Activated CD4-positive, alpha-beta T cell treated with anti-CD3 and anti-CD28 coated beads, Interleukin-2, amount 50 U/mL, for 48 hours (primary cell): ENCODE data around the gene GLI3.

Experiments
- DNase-seq, 2 experiments: peaks; one replicate each; pipeline ENCODE4 v3.0.0-alpha.2; 2020

GLI3 gene

DNA sequence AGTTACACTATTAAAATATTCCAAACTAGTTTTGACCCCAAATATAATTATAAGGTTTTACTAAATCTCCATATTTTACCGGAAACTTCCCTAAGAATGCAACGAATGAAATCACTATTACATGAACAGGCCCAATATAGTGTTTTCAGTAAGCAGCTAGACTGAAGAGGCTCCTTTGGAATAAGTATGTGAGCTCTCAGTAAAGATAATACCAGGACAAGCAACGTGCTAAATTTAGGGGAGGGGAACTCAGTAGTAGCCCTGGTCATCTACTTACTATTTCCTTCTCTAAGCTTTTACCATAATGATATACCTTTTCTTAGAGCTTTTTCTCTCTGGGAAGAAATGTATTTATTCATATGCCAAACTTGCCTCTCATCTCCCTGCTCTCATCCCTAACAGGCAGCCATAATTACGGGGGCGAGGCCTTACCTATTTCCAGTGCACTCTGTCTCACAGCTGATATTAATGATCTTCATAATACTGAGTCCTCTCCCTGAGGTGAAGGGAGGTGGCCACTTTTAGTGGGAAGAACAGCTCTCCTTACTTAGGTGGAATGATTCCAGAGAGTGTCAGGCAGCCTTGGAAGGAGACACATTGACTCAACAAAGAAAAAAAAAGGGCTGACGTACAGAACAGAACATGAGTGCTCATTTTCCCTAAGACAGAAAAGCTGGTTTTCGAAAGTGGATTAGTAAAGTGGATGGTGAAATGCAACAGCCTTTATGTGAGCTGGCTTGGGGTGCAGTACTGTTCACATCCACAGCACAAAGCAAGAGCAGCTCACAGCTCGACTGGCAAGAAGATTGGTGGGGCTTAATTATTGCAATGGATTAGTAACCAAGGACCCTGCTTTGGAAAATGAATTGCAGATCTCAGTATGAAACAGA lies 165.4 kb downstream of the GLI3 start:
- DNase-seq, result no peak

DNA sequence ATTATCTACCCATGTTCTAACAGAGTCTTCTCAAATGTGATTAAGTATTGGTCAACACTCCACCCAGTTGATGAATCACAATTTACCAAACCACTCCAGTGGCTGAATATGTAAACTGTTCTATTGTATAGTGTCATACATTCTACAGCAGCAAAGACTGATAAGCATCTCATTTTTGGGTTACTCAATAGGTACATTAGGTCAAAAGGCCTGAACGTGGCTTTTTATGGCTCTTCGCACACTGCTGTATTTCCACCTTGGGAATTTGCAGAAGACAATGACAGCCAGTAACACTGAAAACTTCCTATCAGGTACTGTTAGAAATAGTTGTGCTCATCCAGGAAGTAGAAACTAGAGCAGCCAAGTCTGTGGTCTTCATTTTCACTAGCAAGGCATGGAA lies 166.9 kb downstream of the GLI3 start:
- no peak for DNase-seq

DNA sequence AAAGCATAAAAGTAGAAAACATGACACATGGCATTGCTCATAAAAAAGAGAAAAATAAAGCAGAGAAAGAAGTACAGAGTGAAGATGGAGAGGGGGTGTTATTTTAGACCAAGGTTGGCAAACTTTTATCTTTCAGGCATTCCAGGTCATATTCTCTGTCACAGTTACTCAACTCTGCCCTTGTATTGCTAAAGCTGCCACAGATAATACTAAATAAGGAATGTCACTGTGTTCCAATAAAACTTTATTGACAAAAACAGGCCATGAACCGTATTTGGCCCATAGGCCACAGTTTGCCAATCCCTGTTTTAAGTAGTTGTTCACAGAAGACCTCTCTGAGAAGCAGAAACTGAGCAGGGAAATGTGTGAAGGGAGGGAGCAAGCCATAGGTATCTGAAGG lies 167.4 kb downstream of the GLI3 start:
- DNase-seq, result no peak

DNA sequence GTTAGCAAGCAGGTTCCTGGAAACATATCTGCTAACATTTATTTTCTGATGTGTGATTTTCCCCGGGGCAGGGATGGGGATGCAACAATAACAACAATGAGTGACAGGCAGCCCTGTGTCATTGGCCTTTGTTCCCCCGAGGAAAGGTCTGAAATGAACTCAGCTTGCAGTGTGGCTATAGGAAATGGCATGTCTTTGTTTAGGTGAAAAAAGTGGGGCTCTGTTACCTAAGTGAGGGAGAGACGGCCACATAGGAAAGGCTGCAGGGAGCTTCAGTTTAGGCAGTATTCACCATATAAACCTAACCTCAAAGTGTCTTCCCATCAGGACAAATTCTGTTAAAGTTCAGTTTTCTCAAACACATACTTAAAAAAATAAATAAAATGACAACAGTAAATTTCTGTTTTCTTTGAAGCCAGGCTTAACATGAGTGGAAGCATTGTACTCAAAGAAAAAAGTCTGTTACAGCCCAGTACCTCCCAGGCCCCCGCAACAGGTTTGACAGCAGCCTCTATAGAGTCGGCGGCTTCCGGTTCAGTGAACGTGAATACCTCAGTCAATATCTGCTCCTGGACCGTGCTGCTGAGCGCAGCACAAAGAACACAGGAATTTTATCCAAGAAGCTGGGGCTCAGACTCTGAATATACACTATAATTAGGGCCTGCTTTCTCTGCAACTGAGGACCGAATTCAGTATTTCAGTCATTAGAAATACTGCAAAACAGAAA lies 168.3 kb downstream of the GLI3 start:
- DNase-seq, result no peak

- no peak for DNase-seq
Measured at GRCh38 chr7:42065942-42066341, 171.1 kb downstream of the GLI3 start.

- DNase-seq, result no peak
Measured at GRCh38 chr7:42065015-42065414, 172.0 kb downstream of the GLI3 start.

DNA sequence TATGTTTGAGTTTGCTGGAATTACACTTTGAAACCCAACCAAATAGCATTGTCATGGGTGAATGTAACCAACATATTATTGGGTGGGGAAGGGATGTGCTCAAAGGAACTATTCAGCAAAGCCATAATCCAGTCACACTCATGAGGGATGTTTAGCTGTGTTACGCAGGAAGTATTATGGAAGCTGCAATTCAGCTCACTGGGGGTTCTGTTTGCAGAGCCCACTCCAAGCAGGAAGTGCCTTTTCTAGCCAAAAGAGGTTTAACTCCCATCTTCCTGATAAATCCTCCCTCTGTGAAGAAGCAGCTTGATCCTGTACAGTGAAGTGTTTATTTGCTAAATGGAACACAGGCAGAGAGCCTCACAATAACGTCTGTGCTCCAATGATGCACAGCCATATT lies 172.5 kb downstream of the GLI3 start:
- no peak for DNase-seq

DNA sequence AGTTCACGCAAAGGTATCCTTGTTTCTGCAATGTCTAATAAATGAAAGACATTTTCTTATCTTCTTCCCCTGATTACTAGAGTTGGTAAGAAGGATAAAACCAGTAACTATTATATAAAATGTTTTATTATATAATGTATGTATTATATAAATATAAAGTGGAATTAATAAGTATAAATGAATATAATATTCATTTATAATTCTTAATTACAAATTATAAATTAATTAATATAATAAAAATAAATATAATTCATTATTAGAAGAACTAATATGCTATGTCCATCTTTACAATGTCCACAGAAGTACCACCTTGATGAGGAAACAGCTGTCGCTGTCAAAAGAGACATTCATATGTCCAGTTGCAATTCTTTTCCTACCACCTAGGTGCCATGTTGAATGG lies 177.7 kb downstream of the GLI3 start:
- DNase-seq, result no peak

GRCh38 chr7:42057331-42057730 lies 179.7 kb downstream of the GLI3 start:
- no peak for DNase-seq

- DNase-seq, result no peak
Measured at GRCh38 chr7:42055171-42055570, 181.8 kb downstream of the GLI3 start.

DNA sequence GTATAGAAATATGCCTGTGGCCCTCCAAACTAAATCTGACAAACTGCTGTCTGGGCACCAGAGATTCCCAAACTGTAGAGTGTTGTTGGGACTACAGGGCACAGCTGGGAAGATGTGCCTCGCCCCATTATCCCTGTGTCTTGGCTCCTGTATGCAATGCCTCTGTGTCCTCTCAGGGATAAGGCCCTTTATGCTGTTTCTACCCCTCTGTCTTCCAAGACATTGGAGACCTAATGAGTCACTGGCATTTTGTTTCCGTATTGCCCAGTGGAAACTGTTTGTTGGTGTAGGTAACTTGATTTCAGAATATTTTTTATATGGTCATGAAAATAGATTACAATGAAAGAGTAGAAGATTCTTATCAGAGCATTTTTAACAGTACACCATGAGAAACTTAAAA lies 183.2 kb downstream of the GLI3 start:
- no peak for DNase-seq

- DNase-seq, result no peak
Measured at GRCh38 chr7:42049761-42050160, 187.2 kb downstream of the GLI3 start.

- no peak for DNase-seq
Measured at GRCh38 chr7:42046483-42046882, 190.5 kb downstream of the GLI3 start.

DNA sequence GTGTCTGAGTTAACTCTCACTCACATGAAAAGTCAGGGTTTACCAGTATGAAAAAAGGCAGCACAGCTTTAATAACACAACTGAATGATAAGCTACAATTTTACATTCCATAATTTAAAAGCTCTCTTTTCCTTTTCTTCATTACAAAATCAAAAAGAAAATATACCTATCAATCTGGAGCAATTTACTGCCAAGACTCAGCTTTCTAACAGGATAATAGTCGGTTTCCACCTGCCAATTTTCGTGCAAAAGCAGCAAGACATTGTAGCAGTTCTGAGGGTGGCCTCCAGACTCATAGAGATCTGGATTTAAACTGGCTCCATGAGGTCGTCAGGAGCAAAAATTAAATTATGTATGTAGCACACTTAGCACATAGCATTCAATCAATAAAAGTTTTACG lies 191.0 kb downstream of the GLI3 start:
- DNase-seq, result no peak

- DNase-seq, result no peak
Measured at GRCh38 chr7:42039921-42040320, 197.1 kb downstream of the GLI3 start.

DNA sequence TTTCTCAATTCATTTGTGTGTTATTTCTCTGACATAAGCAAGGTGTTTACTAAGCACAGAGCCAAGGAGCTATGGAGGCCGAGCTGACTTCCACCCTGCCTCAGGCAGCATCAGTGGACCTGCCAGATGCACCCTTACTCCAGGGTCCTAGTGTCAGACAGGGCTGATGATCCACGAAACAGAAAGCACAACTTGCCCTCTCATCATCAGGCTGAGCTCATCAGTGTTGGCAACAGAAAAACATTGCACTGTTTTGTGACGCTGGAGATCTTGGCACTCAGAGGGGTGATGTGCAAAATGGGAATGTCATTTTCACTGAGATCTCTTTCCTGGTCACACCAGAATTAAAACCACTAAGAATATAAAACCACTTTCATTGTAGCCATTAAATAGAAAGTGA lies 201.8 kb downstream of the GLI3 start:
- no peak for DNase-seq

DNA sequence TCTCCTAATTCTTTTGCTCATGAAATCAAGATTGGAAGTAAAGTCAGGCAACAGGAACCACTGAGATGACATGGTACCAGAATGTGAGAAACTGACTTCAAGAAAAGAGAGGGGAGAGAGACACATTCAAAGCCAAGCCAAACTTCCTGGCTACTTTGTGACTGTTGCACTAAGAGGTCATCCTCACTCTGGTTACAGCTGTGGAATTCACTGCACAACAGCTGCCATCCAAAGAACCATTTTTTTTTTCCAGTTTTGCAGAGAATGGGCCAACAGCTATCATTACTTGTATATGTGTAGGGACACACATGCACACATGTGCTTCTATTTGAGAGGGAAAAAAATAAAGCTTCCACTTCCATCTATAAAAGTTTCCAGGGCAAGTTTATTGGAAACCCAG lies 203.5 kb downstream of the GLI3 start:
- no peak for DNase-seq

- DNase-seq, result no peak
Measured at GRCh38 chr7:42029405-42029804, 207.6 kb downstream of the GLI3 start.

GRCh38 chr7:42027521-42027920 lies 209.5 kb downstream of the GLI3 start:
- no peak for DNase-seq

GRCh38 chr7:42026622-42027197 lies 210.3 kb downstream of the GLI3 start:
- no peak for DNase-seq

DNA sequence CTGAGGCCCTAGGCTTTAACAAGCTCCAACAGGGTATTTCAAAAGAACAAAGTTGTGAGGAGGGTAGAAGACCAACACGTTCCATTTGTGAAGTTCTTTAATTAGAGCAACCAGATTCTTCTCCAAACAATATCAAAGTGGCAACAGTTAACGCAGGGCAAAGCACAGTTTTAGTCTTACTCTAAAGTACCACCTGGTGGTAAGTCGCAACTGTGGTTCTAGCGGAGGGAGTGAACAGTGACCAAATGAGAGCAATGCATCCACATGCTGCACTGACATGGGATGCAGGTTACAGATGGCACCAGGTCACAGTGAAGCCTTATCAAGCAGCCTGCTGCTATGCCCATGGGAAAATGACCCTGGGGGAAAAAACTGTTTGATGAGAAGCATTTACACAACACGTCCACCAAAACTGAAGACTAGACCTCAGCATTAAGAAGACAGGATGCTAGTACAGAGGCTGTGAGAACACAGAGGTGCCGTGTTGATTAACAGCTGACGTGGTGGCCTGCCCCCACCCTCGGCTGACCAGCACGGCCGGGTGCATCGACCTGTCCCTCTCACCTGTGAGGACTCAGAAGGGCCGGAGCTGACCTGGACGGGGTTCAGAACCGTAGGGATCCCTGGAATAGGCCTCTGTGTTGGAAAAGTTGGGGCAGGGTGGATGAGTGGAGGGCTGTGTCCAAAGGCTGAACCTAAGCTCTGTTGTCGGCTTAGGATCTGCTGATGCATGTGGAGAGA lies 211.2 kb downstream of the GLI3 start:
- DNase-seq, result no peak

GRCh38 chr7:42024537-42024936 lies 212.5 kb downstream of the GLI3 start:
- no peak for DNase-seq

- no peak for DNase-seq
Measured at GRCh38 chr7:42023262-42023661, 213.7 kb downstream of the GLI3 start.
